GM23248 (cell line): Measurements from ENCODE around the gene NOSIP.

Experiments used
- EZH2 ChIP-seq: fragments of 200-600 bp; sonication (generic); IDR thresholded peaks from 2 replicates; pipeline ENCODE4 v1.6.1; 2018; ENCODE audit warnings: antibody characterized with exemption, mild to moderate bottlenecking; ENCODE audit not compliant: insufficient read depth, poor library complexity, severe bottlenecking
- EZH2phosphoT487 ChIP-seq: fragments of 200-600 bp; sonication (generic); IDR thresholded peaks from 2 replicates; pipeline ENCODE4 v1.6.1; 2018; ENCODE audit warnings: antibody characterized with exemption, moderate library complexity, mild to moderate bottlenecking, low read depth; ENCODE audit not compliant: insufficient read depth

DNA sequence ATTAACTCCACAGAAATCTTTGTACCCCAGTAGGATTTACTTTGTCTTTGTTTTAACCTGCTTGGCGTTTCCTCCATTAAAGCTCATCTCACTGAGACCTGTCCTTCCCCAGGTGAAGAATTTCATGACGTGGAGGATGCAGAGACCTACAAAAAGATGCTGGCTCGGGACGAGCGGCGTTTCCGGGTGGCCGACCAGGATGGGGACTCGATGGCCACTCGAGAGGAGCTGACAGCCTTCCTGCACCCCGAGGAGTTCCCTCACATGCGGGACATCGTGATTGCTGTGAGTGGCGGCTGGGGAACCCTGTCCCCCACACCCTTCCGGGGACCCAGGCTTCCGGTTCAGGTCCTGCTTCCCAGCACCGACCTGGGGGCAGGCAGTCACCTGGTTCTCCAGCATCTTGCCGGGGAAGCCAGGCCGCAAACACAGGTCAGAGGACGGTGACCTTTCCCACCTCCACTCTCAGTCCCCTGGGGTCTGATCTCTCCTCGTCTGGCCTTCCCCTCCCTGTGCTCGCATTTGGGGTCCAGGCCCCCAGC, 43.4 kb downstream of the NOSIP start:
- no peak for TF ChIP-seq EZH2
- TF ChIP-seq EZH2phosphoT487: no peak
